Naive thymus-derived CD4-positive, alpha-beta T cell (primary cell): ENCODE data around the gene PP2D1. TPM values are rescaled to one million over a fixed set of nuclear protein-coding genes. Genes with fewer than 3 reads are reported as not detected.
"Not testable (repeated sequence)": the region's sequence is repeated elsewhere in the genome, so short reads cannot be mapped to it uniquely, and the experiment has no call there.

Experiments used
- ATAC-seq: fragments of 150-1000 bp; cut with Tn5 transposase; 2 replicates; pipeline ENCODE4 v1.10.0; 2021; ENCODE audit warnings: mild to moderate bottlenecking, moderate library complexity
- CTCF ChIA-PET: fragments of 350-600 bp; sonication (Branson Sonifier 250); formaldehyde crosslinking; loops from one replicate; lab custom pipeline; 2021; ENCODE audit warnings: antibody characterized with exemption; lab: Charles Lee
- POLR2A ChIA-PET: fragments of 350-600 bp; sonication (Branson Sonifier 250); formaldehyde crosslinking; loops from one replicate; lab custom pipeline; 2021; ENCODE audit warnings: antibody characterized with exemption, inconsistent platforms; lab: Charles Lee
- DNase-seq, 9 donors: peaks; one replicate each; pipeline versions ENCODE4 v3.0.0 to v3.0.0-alpha.2; 2020 to 2022; ENCODE audit warnings: mixed read lengths in 1 of 9
- H3K27ac ChIP-seq: one replicate; pipeline ENCODE4 v1.7.0; 2013; ENCODE audit warnings: mild to moderate bottlenecking, low read depth, low read length, moderate library complexity
- H3K27me3 ChIP-seq, 2 donors: one replicate each; pipeline ENCODE4 v1.7.0; 2013; ENCODE audit warnings: low read length in 2 of 2, mild to moderate bottlenecking in 2 of 2, moderate library complexity in 2 of 2; ENCODE audit not compliant: control insufficient read depth in 2 of 2, insufficient read depth in 2 of 2
- H3K36me3 ChIP-seq, 3 experiments: 1 replicate in 2 of 3; 2 replicates in 1 of 3; pipeline ENCODE4 v1.7.0; 2013; ENCODE audit warnings: low read length in 3 of 3, mild to moderate bottlenecking in 3 of 3, moderate library complexity in 1 of 3; ENCODE audit not compliant: insufficient read depth in 3 of 3, control insufficient read depth in 2 of 3
- H3K4me1 ChIP-seq, 2 donors: one replicate each; pipeline ENCODE4 v1.7.0; 2013; ENCODE audit warnings: low read length in 2 of 2, mild to moderate bottlenecking in 2 of 2, moderate library complexity in 1 of 2; ENCODE audit not compliant: control insufficient read depth in 2 of 2, insufficient read depth in 2 of 2
- H3K4me3 ChIP-seq: 2 replicates; pipeline ENCODE4 v1.7.0; 2013; ENCODE audit warnings: mild to moderate bottlenecking, low read length
- H3K9me3 ChIP-seq, 3 experiments: 1 replicate in 2 of 3; 2 replicates in 1 of 3; pipeline ENCODE4 v1.7.0; 2013; ENCODE audit warnings: low read length in 3 of 3; ENCODE audit not compliant: control insufficient read depth in 2 of 3
- H3K27ac Mint-ChIP-seq, 9 donors: one replicate each; pipeline ENCODE4 v1.8.0; 2020 to 2022; ENCODE audit warnings: mixed read lengths in 9 of 9, mild to moderate bottlenecking in 8 of 9, moderate library complexity in 5 of 9, inconsistent platforms in 2 of 9
- H3K27me3 Mint-ChIP-seq, 5 donors: one replicate each; pipeline ENCODE4 v1.8.0; 2021 to 2022; ENCODE audit warnings: mixed read lengths in 5 of 5, mild to moderate bottlenecking in 1 of 5
- H3K36me3 Mint-ChIP-seq, 5 donors: one replicate each; pipeline ENCODE4 v1.8.0; 2020 to 2022; ENCODE audit warnings: mixed read lengths in 5 of 5, mild to moderate bottlenecking in 3 of 5, inconsistent platforms in 1 of 5
- H3K4me1 Mint-ChIP-seq, 7 donors: one replicate each; pipeline ENCODE4 v1.8.0; 2020 to 2022; ENCODE audit warnings: mixed read lengths in 7 of 7, mild to moderate bottlenecking in 3 of 7, inconsistent platforms in 1 of 7
- H3K4me3 Mint-ChIP-seq, 10 donors: one replicate each; pipeline ENCODE4 v1.8.0; 2020 to 2022; ENCODE audit warnings: mild to moderate bottlenecking in 10 of 10, mixed read lengths in 10 of 10, moderate library complexity in 6 of 10, inconsistent platforms in 2 of 10
- H3K9me3 Mint-ChIP-seq, 11 donors: one replicate each; pipeline ENCODE4 v1.8.0; 2020 to 2022; ENCODE audit warnings: mixed read lengths in 11 of 11, mild to moderate bottlenecking in 4 of 11, inconsistent platforms in 1 of 11, moderate library complexity in 1 of 11
- intact Hi-C, 2 donors: fragments of 100-400 bp; cut with micrococcal nuclease; formaldehyde crosslinking; loops; one replicate each; pipeline ENCODE4 v1.15.1; 2023
- polyA plus RNA-seq, 2 donors: library from polyadenylated mRNA; unstranded; fragments of 300-500 nt; fragmentation: Illumina TruSeq; gene quantifications; one replicate each; pipeline ENCODE4 v1.2.3, GENCODE V29; 2021
- total RNA-seq, 6 experiments: library from RNA in 5 of 6; stranded (reverse) in 5 of 6; gene quantifications; 1 replicate in 5 of 6; 2 replicates in 1 of 6; pipeline ENCODE4 v1.2.3 and lab custom pipeline; 2021 to 2026

The PP2D1 gene
- total and polyA plus RNA-seq, 7 experiments from 2014 or later, result 0.29 to 0.60 TPM; not detected in 5

DNA sequence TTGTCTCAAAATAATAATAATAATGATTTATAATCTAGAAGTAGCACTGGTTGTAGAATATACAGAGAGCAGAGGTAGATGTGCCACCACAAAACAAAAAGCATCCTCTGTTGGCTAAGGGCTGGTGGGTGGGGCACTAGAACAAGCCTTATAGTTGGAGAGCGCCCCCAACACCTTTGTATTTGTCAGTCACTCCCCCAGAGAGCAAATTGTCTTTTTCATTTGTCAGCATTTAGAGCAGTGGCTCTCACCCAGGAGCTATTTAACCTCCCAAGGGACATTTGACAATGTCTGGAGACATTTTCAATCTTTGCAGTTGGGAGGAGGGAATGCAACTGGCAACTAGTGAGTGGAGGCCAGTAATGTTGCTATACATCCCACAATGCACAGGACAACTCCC, 34.5 kb upstream of the PP2D1 start:
- Histone ChIP-seq H3K4me1 (peaks cover 42 to 47% of the 10 kb centered on the region in 2 donors), H3K27ac (no peak overlapping the region), H3K36me3 (no peaks in the 10 kb centered on the region), H3K4me3 (no peak overlapping the region), H3K27me3 (no peaks in the 10 kb centered on the region), H3K9me3 (no peaks in the 10 kb centered on the region)
- Mint-ChIP-seq H3K27ac (peak overlapping the region in 3 of 9 donors; percentile 10 to 36 (median 14)), H3K4me1 (peaks cover 61 to 95% (median 86%) of the 10 kb centered on the region in 7 donors), H3K36me3 (peaks cover 0 to 22% (median 2%) of the 10 kb centered on the region in 5 donors), H3K9me3 (no peaks in the 10 kb centered on the region), H3K4me3 (peak overlapping the region in 1 of 10 donors; percentile 16), H3K27me3 (no peaks in the 10 kb centered on the region)
- ATAC-seq (no peak), DNase-seq (no peak)
- POLR2A ChIA-PET, result no interaction called here
- intact Hi-C loops, result loop anchor here (1.0 to 10.0 kb wide), 2 partner anchors 8 to 1622 kb away; partner anchors contain the start of gene SATB1 (in 2 of the 2)
- CTCF ChIA-PET, result no interaction called here

DNA sequence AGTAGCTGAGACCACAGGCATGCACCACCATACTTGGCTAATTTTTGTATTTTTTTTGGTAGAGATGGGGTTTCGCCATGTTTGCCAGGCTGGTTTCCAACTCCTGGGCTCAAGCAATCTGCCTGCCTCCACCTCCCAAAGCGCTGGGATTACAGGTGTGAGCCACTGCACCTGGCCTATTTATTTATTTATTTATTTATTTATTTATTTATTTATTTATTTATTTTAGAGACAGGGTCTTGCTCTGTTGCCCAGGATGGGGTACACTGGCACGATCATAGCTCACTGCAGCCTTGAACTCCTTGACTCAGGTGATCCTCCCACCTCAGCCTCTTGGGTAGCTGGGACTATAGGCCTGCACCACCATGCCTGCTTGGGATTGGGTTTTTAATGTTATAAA, 33.1 kb upstream of the PP2D1 start:
- H3K9me3 Mint-ChIP-seq, CTCF ChIA-PET, H3K27me3 ChIP-seq, H3K9me3 ChIP-seq, DNase-seq, H3K27ac ChIP-seq, POLR2A ChIA-PET, ATAC-seq, H3K36me3 ChIP-seq, H3K27me3 Mint-ChIP-seq, H3K4me3 ChIP-seq: not testable (repeated sequence)
- peaks cover 52 to 84% (median 74%) of the 10 kb centered on the region in 7 donors for H3K4me1 Mint-ChIP-seq
- H3K36me3 Mint-ChIP-seq, result peaks cover 0 to 20% (median 2%) of the 10 kb centered on the region in 5 donors
- H3K4me1 ChIP-seq, result peaks cover 36 to 44% of the 10 kb centered on the region in 2 donors
- intact Hi-C loops, result loop anchor here (10.0 kb wide), 1 partner anchor 1620 kb away; the partner anchor contains the start of gene SATB1 (in 2 of the 2)
- H3K27ac Mint-ChIP-seq, result peak overlapping the region in 1 of 9 donors; percentile 98
- peak overlapping the region in 1 of 10 donors; percentile 10 for H3K4me3 Mint-ChIP-seq

- DNase-seq (peak in 4 of 9 donors; percentile 5 to 35 (median 30)), ATAC-seq (no peak)
- Mint-ChIP-seq H3K9me3 (peaks cover 0 to 1% (median 0%) of the 10 kb centered on the region in 11 donors), H3K27me3 (no peaks in the 10 kb centered on the region), H3K4me1 (peaks cover 43 to 74% (median 70%) of the 10 kb centered on the region in 7 donors), H3K4me3 (peak overlapping the region; percentile 72 to 100 (median 93)), H3K27ac (peak overlapping the region; percentile 52 to 98 (median 96)), H3K36me3 (peaks cover 0 to 20% (median 2%) of the 10 kb centered on the region in 5 donors)
- H3K9me3 ChIP-seq, result no peaks in the 10 kb centered on the region
- peak overlapping the region; percentile 57 for H3K4me3 ChIP-seq
- H3K4me1 ChIP-seq, result peaks cover 36 to 50% of the 10 kb centered on the region in 2 donors
- POLR2A ChIA-PET, result interaction anchor here (1.1 kb wide), 1 partner anchor 142 kb away, joined by 3 read pairs; the partner anchor contains the start of gene SGO1
- CTCF ChIA-PET, result no interaction called here
- intact Hi-C loops, result loop anchor here (5.0 to 10.0 kb wide), 4 partner anchors 57 to 1619 kb away; partner anchors contain the start of genes SATB1 (in 2 of the 2) and EFHB (in 1 of the 2)
- peaks cover 0 to 6% (median 0%) of the 10 kb centered on the region in 3 experiments for H3K36me3 ChIP-seq
- H3K27me3 ChIP-seq, result no peaks in the 10 kb centered on the region
- peak overlapping the region; percentile 79 for H3K27ac ChIP-seq
These were observed 31.8 kb upstream of the PP2D1 start for GRCh38 chr3:20043825-20044224.

- Mint-ChIP-seq H3K4me1 (peaks cover 46 to 75% (median 72%) of the 10 kb centered on the region in 7 donors), H3K4me3 (peak overlapping the region; percentile 72 to 100 (median 93)), H3K9me3 (peaks cover 0 to 1% (median 0%) of the 10 kb centered on the region in 11 donors), H3K36me3 (peaks cover 0 to 20% (median 2%) of the 10 kb centered on the region in 5 donors), H3K27me3 (no peaks in the 10 kb centered on the region), H3K27ac (peak overlapping the region; percentile 52 to 98 (median 96))
- H3K4me1 ChIP-seq, result peaks cover 38 to 54% of the 10 kb centered on the region in 2 donors
- no peaks in the 10 kb centered on the region for H3K27me3 ChIP-seq
- ChIA-PET POLR2A (interaction anchor here (1.1 kb wide), 1 partner anchor 143 kb away, joined by 3 read pairs; the partner anchor contains the start of gene SGO1), CTCF (no interaction called here)
- DNase-seq (peak in 8 of 9 donors; percentile 9 to 70 (median 44)), ATAC-seq (no peak)
- peaks cover 0 to 6% (median 0%) of the 10 kb centered on the region in 3 experiments for H3K36me3 ChIP-seq
- H3K4me3 ChIP-seq, result peak overlapping the region; percentile 57
- intact Hi-C loops, result loop anchor here (5.0 to 10.0 kb wide), 4 partner anchors 56 to 1619 kb away; partner anchors contain the start of genes SATB1 (in 2 of the 2) and EFHB (in 1 of the 2)
- no peaks in the 10 kb centered on the region for H3K9me3 ChIP-seq
- H3K27ac ChIP-seq, result peak overlapping the region; percentile 79
These were observed 31.3 kb upstream of the PP2D1 start for GRCh38 chr3:20043396-20043795.

GRCh38 chr3:20042331-20042730, 30.3 kb upstream of the PP2D1 start:
- H3K9me3 Mint-ChIP-seq, result peaks cover 0 to 1% (median 0%) of the 10 kb centered on the region in 11 donors
- Histone ChIP-seq H3K4me1 (peaks cover 46 to 55% of the 10 kb centered on the region in 2 donors), H3K27ac (peak overlapping the region; percentile 79), H3K27me3 (no peaks in the 10 kb centered on the region), H3K4me3 (peak overlapping the region; percentile 91), H3K9me3 (no peaks in the 10 kb centered on the region), H3K36me3 (peaks cover 0 to 6% (median 0%) of the 10 kb centered on the region in 3 experiments)
- no peaks in the 10 kb centered on the region for H3K27me3 Mint-ChIP-seq
- intact Hi-C loops, result loop anchor here (5.0 to 10.0 kb wide), 4 partner anchors 55 to 1618 kb away; partner anchors contain the start of genes SATB1 (in 2 of the 2) and EFHB (in 1 of the 2)
- CTCF ChIA-PET, result interaction anchor here (1.2 kb wide), 2 partner anchors 9 to 19 kb away, joined by 3 to 4 read pairs; no protein-coding TSS in a partner anchor
- POLR2A ChIA-PET, result interaction anchor here (0.7 to 2.0 kb wide), 4 partner anchors 70 to 144 kb away, joined by 3 to 13 read pairs (median 5); partner anchors contain the start of gene SGO1
- peaks cover 0 to 15% (median 0%) of the 10 kb centered on the region in 5 donors for H3K36me3 Mint-ChIP-seq
- H3K4me1 Mint-ChIP-seq, result peaks cover 50 to 75% (median 71%) of the 10 kb centered on the region in 7 donors
- DNase-seq (no peak), ATAC-seq (no peak)
- peak overlapping the region; percentile 85 to 100 (median 96) for H3K4me3 Mint-ChIP-seq
- peak overlapping the region; percentile 88 to 98 (median 95) for H3K27ac Mint-ChIP-seq

DNA sequence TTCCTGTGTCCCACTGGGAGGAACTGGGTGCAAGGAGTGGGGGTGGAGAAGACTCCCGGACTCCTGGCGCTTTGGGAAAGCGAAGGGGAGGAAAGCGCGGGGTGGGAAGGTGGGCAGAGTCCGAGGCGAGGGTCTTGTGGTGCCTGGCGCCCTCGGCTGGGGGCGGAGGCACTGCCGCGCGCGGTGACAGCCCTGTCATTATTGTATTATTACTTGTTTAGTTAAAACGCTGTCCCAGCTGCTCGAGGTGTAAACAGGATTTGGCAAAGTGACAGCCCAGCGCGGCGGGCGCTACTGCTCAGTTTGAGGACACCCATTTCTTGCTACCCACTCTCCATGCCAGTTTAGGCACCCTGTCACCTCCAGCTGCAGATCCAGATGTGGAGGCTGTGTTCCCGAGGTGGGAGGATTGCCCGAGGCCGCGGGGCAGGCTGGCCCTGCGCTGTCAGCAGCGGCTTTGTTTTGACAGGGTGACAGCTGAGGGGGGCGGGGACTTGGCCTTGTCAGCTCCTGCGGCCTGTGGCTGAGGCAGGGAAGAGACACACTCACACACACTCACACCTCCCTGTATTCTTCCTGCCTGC, 29.2 kb upstream of the PP2D1 start:
- H3K4me1 ChIP-seq, result peaks cover 46 to 49% of the 10 kb centered on the region in 2 donors
- H3K9me3 ChIP-seq, result no peaks in the 10 kb centered on the region
- H3K9me3 Mint-ChIP-seq, result peaks cover 0 to 1% (median 0%) of the 10 kb centered on the region in 11 donors
- no peaks in the 10 kb centered on the region for H3K27me3 ChIP-seq
- ChIA-PET POLR2A (interaction anchor here (0.5 to 2.0 kb wide), 8 partner anchors 16 to 145 kb away, joined by 3 to 13 read pairs (median 4); partner anchors contain the start of gene SGO1), CTCF (interaction anchor here (0.9 to 1.2 kb wide), 3 partner anchors 10 to 98 kb away, joined by 3 to 4 read pairs (median 3); no protein-coding TSS in a partner anchor)
- ATAC-seq (peak; percentile 55), DNase-seq (peak; percentile 47 to 77 (median 70))
- peaks cover 48 to 68% (median 66%) of the 10 kb centered on the region in 7 donors for H3K4me1 Mint-ChIP-seq
- intact Hi-C loops, result loop anchor here (1.0 to 10.0 kb wide), 9 partner anchors 14 to 1616 kb away; partner anchors contain the start of genes SATB1 (in 2 of the 2), EFHB (in 1 of the 2) and SGO1 (in 1 of the 2)
- H3K4me3 ChIP-seq, result peak overlapping the region; percentile 91
- peaks cover 0 to 6% (median 0%) of the 10 kb centered on the region in 3 experiments for H3K36me3 ChIP-seq
- H3K27ac ChIP-seq, result peak overlapping the region; percentile 79
- H3K4me3 Mint-ChIP-seq, result peak overlapping the region; percentile 85 to 100 (median 96)
- H3K27ac Mint-ChIP-seq, result peak overlapping the region; percentile 88 to 98 (median 95)
- peaks cover 0 to 15% (median 0%) of the 10 kb centered on the region in 5 donors for H3K36me3 Mint-ChIP-seq
- no peaks in the 10 kb centered on the region for H3K27me3 Mint-ChIP-seq
